Measurements from ENCODE around the gene TNK2. TPM values are rescaled to one million over a fixed set of nuclear protein-coding genes. Genes with fewer than 3 reads are reported as not detected.
A peak's percentile ranks its signal among the peaks of the same experiment; 100 is the strongest.

Gene TNK2
- total RNA-seq, 4 donors from 2014 or later: 42.3 to 105 (median 53.1) TPM

- no peak overlapping the region for H3K4me3 ChIP-seq (ENCODE audit: low read depth, poor library complexity, severe bottlenecking)
- no peak for TF ChIP-seq POLR2A (IDR thresholded peaks at IDR 0.05)
- TF ChIP-seq, protein P1, sequence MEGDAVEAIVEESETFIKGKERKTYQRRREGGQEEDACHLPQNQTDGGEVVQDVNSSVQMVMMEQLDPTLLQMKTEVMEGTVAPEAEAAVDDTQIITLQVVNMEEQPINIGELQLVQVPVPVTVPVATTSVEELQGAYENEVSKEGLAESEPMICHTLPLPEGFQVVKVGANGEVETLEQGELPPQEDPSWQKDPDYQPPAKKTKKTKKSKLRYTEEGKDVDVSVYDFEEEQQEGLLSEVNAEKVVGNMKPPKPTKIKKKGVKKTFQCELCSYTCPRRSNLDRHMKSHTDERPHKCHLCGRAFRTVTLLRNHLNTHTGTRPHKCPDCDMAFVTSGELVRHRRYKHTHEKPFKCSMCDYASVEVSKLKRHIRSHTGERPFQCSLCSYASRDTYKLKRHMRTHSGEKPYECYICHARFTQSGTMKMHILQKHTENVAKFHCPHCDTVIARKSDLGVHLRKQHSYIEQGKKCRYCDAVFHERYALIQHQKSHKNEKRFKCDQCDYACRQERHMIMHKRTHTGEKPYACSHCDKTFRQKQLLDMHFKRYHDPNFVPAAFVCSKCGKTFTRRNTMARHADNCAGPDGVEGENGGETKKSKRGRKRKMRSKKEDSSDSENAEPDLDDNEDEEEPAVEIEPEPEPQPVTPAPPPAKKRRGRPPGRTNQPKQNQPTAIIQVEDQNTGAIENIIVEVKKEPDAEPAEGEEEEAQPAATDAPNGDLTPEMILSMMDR (IDR thresholded peaks at IDR 0.05): no peak
- DNase-seq (ENCODE audit: low spot score in 2 of 2): no peak
- WGBS, 2 donors: 54 to 59% methylated on average over 23 of the region's 23 CpGs
- intact Hi-C loops (cut with DNase I; ENCODE audit: low total_unique reads): loop anchor here (10.0 kb wide), 1 partner anchor 55 kb away; no protein-coding TSS in a partner anchor
These were observed 48.4 kb downstream of the TNK2 start for GRCh38 chr3:195859846-195860411.

- WGBS, 2 donors: 14 to 17% methylated on average over 21 of the region's 21 CpGs
- intact Hi-C loops (cut with DNase I; ENCODE audit: low total_unique reads): no loop called here
- DNase-seq (ENCODE audit: low spot score in 2 of 2): peak; percentile 71 to 96
- H3K4me3 ChIP-seq (ENCODE audit: low read depth, poor library complexity, severe bottlenecking): no peak overlapping the region
- TF ChIP-seq, protein P1 (IDR thresholded peaks at IDR 0.05): peak in 1 of 3 donors; percentile 95
- TF ChIP-seq POLR2A (IDR thresholded peaks at IDR 0.05): no peak
These were observed 49.1 kb downstream of the TNK2 start for GRCh38 chr3:195859061-195859845.

- no peak for TF ChIP-seq POLR2A (IDR thresholded peaks at IDR 0.05)
- TF ChIP-seq, protein P1 (IDR thresholded peaks at IDR 0.05): no peak
These were observed 51.8 kb downstream of the TNK2 start for GRCh38 chr3:195856410-195857084.

DNA sequence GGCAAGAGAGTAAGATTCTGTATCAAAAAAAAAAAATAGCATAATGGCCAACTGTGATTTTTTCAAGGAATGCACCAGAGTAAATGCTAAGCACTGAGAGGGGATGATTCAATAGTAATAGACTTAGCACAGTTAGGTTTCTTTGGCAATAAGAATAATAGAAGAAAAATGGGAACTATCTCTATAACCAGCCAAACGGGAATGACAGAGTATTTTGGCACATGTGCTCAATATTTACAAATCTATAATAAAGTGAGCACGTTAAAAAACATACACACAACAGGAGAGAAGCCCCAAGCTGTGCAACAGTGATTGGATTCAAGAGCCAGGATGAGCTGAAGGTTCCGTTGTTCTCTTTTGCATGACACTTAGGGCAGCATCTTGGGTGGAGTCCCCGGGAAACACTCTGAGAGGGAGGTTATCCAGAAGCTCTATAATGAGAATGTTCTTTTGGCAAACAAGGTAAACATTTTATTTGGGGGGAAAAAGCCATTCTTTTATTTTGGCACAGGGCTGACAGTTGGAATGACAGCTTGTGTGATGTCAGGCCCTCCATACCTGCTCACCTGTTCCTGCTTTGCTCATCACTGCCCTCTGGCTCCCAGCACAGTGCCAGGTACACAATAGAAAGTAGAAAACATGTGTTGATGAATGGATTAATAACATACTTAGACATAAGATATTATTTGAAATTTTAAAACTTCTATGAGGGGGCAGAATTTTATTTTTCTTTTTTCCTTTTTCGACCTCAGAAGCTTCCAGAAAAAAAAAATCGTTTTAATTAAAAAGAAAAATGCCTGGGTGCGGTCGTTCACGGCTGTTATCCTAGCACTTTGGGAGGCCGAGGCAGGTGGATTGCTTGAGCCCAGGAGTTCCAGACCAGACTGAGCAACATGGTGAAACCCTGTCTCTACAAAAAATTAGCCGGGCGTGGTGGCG is 52.6 kb downstream of the TNK2 start:
- H3K4me3 ChIP-seq (ENCODE audit: low read depth, poor library complexity, severe bottlenecking): no peak overlapping the region
- intact Hi-C loops (cut with DNase I; ENCODE audit: low total_unique reads): no loop called here
- TF ChIP-seq, protein P1 (IDR thresholded peaks at IDR 0.05): no peak
- TF ChIP-seq POLR2A (IDR thresholded peaks at IDR 0.05): no peak
- WGBS, 2 donors: 67 to 72% methylated on average over 13 of the region's 13 CpGs
- DNase-seq (ENCODE audit: low spot score in 2 of 2): no peak

More at GRCh38 chr3:195856410-195857084, 51.8 kb downstream of the TNK2 start:
- WGBS, 2 donors: 75 to 79% methylated on average over 15 of the region's 15 CpGs
- no peak overlapping the region for H3K4me3 ChIP-seq (ENCODE audit: low read depth, poor library complexity, severe bottlenecking)
- intact Hi-C loops (cut with DNase I; ENCODE audit: low total_unique reads): no loop called here
- no peak for DNase-seq (ENCODE audit: low spot score in 2 of 2)

- TF ChIP-seq, protein P1 (IDR thresholded peaks at IDR 0.05): no peak
- TF ChIP-seq POLR2A (IDR thresholded peaks at IDR 0.05): no peak
- intact Hi-C loops (cut with DNase I; ENCODE audit: low total_unique reads): no loop called here
- no peak overlapping the region for H3K4me3 ChIP-seq (ENCODE audit: low read depth, poor library complexity, severe bottlenecking)
- WGBS, 2 donors: 56 to 63% methylated on average over 9 of the region's 9 CpGs
- DNase-seq (ENCODE audit: low spot score in 2 of 2): no peak
These were observed 53.6 kb downstream of the TNK2 start for GRCh38 chr3:195854628-195855294.
